Panc1 (cell line): ENCODE results near the gene ZBTB12. TPM values are rescaled to one million over a fixed set of nuclear protein-coding genes. Genes with fewer than 3 reads are reported as not detected.

ENCODE experiments used
- ATAC-seq: fragments of 200-7000 bp; cut with Tn5 transposase; 2 replicates; pipeline ENCODE4 v1.9.1; 2020; ENCODE audit warnings: mild to moderate bottlenecking, moderate library complexity
- BruUV-seq: library from RNA; stranded (reverse); fragments of 400-500 nt; replicated peaks from 2 replicates; lab custom pipeline; 2021; lab: Mats Ljungman, UMichigan
- CTCF ChIA-PET: fragments of 300-600 bp; sonication (Branson Sonifier 250); formaldehyde crosslinking; loops from one replicate; lab custom pipeline; 2022; ENCODE audit warnings: antibody characterized with exemption; lab: Charles Lee
- POLR2A ChIA-PET: fragments of 300-600 bp; sonication (Branson Sonifier 250); formaldehyde crosslinking; loops from one replicate; lab custom pipeline; 2022; ENCODE audit warnings: antibody characterized with exemption; lab: Charles Lee
- DNase-seq: peaks from one replicate; pipeline ENCODE4 v3.0.0-alpha.2; 2010; ENCODE audit warnings: low read depth, low spot score
- H3K27ac ChIP-seq: 2 replicates; pipeline ENCODE4 v1.5.1; 2011; ENCODE audit warnings: mild to moderate bottlenecking, low read length, inconsistent platforms
- H3K27me3 ChIP-seq: fragments of 200-500 bp; sonication (Bioruptor generic); 2 replicates; pipeline ENCODE4 v1.6.0; 2014; ENCODE audit warnings: low read length, inconsistent platforms; ENCODE audit not compliant: control insufficient read depth, insufficient read depth
- H3K36me3 ChIP-seq: fragments of 200-500 bp; sonication (Bioruptor generic); 2 replicates; pipeline ENCODE4 v1.5.1; 2014; ENCODE audit warnings: inconsistent platforms, mild to moderate bottlenecking, low read length, moderate library complexity; ENCODE audit not compliant: control insufficient read depth, insufficient read depth
- H3K4me1 ChIP-seq: 2 replicates; pipeline ENCODE4 v1.5.1; 2011; ENCODE audit warnings: inconsistent platforms, mild to moderate bottlenecking, low read length, moderate library complexity; ENCODE audit not compliant: control insufficient read depth, insufficient read depth
- H3K4me3 ChIP-seq, 2 experiments: 2 replicates each; pipeline ENCODE4 v1.5.1; 2011 to 2012; ENCODE audit warnings: low read depth in 2 of 2, low read length in 2 of 2, mild to moderate bottlenecking in 2 of 2, inconsistent platforms in 1 of 2, moderate library complexity in 1 of 2
- H3K9me3 ChIP-seq: fragments of 200-500 bp; sonication (Bioruptor generic); 2 replicates; pipeline ENCODE4 v1.5.1; 2014; ENCODE audit warnings: low read depth, mild to moderate bottlenecking, inconsistent platforms, low read length, moderate library complexity; ENCODE audit not compliant: control insufficient read depth, insufficient read depth
- SIN3A ChIP-seq: IDR thresholded peaks from 2 replicates; pipeline ENCODE4 v1.6.1; 2012; ENCODE audit warnings: low read depth, mild to moderate bottlenecking, low read length, moderate library complexity, borderline replicate concordance; ENCODE audit not compliant: insufficient read depth
- TCF7L2 ChIP-seq: IDR thresholded peaks from 2 replicates; pipeline ENCODE4 v1.6.1; 2011; ENCODE audit warnings: mild to moderate bottlenecking, low read depth, low read length, inconsistent platforms
- in situ Hi-C: cut with HindIII; loops from 2 replicates; pipeline ENCODE4 v1.10.0; 2016; ENCODE audit warnings: low sequenced_read_pairs, low pct_unique_long_range_greater_than_20kb
- intact Hi-C: fragments of 100-400 bp; cut with micrococcal nuclease; formaldehyde crosslinking; loops from one replicate; pipeline ENCODE4 v1.10.0; 2022; ENCODE audit not compliant: unreplicated experiment
- total RNA-seq: library from RNA; stranded (reverse); gene quantifications from one replicate; pipeline ENCODE4 v1.2.1, GENCODE V29; 2021; ENCODE audit not compliant: unreplicated experiment
- TF ChIP-seq, protein P1 (sequence below), 2 experiments: IDR thresholded peaks; 2 replicates each; pipeline ENCODE4 v1.6.1; 2011 to 2012; ENCODE audit warnings: low read depth in 2 of 2, control low read depth in 1 of 2, low read length in 1 of 2, mild to moderate bottlenecking in 1 of 2, moderate library complexity in 1 of 2; ENCODE audit not compliant: insufficient read depth in 1 of 2

The ZBTB12 gene
- total RNA-seq, 1 experiment from 2014 or later: 9.4 TPM

DNA sequence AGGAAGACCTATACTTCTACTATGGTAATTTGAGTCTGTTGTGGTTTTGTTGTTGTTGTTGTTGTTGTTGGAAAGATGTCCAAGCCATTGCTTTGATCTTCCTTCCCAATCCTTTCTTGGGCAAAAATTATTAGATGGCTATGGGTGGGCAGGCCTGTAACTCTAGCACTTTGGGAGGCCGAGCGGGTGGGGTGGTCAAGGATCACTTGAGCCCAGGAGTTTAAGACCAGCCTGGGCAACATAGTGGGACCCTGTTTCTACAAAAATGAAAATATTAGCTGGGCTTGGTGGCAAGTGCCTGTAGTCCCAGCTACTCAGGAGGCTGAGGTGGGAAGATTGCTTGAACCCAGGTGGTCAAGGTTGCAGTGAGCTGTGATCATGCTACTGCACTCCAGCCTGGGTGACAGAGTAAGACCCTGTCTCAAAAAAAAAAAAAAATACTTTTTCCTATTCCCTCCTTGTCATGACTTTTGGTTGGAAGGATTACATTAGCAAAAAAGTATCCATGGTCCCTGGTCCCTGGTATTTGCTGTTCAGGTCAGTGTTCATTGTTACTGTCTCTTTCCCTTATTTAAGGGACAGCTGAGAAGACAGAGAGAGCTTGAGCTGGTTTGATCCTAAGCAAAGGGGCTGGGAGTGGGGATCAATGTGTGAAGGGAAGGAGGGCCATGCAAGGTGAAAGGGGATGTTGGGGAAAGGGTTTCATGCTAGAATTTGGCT is 51.0 kb downstream of the ZBTB12 start:
- TF ChIP-seq, protein P1, sequence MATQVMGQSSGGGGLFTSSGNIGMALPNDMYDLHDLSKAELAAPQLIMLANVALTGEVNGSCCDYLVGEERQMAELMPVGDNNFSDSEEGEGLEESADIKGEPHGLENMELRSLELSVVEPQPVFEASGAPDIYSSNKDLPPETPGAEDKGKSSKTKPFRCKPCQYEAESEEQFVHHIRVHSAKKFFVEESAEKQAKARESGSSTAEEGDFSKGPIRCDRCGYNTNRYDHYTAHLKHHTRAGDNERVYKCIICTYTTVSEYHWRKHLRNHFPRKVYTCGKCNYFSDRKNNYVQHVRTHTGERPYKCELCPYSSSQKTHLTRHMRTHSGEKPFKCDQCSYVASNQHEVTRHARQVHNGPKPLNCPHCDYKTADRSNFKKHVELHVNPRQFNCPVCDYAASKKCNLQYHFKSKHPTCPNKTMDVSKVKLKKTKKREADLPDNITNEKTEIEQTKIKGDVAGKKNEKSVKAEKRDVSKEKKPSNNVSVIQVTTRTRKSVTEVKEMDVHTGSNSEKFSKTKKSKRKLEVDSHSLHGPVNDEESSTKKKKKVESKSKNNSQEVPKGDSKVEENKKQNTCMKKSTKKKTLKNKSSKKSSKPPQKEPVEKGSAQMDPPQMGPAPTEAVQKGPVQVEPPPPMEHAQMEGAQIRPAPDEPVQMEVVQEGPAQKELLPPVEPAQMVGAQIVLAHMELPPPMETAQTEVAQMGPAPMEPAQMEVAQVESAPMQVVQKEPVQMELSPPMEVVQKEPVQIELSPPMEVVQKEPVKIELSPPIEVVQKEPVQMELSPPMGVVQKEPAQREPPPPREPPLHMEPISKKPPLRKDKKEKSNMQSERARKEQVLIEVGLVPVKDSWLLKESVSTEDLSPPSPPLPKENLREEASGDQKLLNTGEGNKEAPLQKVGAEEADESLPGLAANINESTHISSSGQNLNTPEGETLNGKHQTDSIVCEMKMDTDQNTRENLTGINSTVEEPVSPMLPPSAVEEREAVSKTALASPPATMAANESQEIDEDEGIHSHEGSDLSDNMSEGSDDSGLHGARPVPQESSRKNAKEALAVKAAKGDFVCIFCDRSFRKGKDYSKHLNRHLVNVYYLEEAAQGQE (IDR thresholded peaks at IDR 0.05; ENCODE audit: insufficient read depth in 1 of 2, low read depth in 2 of 2, low read length in 1 of 2): no peak
- TF ChIP-seq SIN3A (no peak), TCF7L2 (peak; percentile 43; the same call in 1 of the 2 replicates)
- POLR2A ChIA-PET: no interaction called here

More for the DNA sequence above, 51.0 kb downstream of the ZBTB12 start:
- CTCF ChIA-PET: interaction anchor here (0.7 to 0.8 kb wide), 2 partner anchors 24 to 81 kb away, joined by 4 to 9 read pairs; no protein-coding TSS in a partner anchor
- H3K4me1 ChIP-seq: peaks cover 5% of the 10 kb centered on the region; the same call in 1 of the 2 replicates
- no peaks in the 10 kb centered on the region for H3K27me3 ChIP-seq
- intact Hi-C loops (no loop called here), in situ Hi-C loops (no loop called here)
- peak overlapping the region; percentile 71 for H3K27ac ChIP-seq
- H3K4me3 ChIP-seq: no peak overlapping the region
- no TSS peak for BruUV-seq
- no peaks in the 10 kb centered on the region; the same call in 1 of the 2 replicates for H3K9me3 ChIP-seq
- no peak for DNase-seq
- no peaks in the 10 kb centered on the region for H3K36me3 ChIP-seq
- ATAC-seq: peak; percentile 11; the same call in 1 of the 2 replicates

Other genes starting within 250 kb of the ZBTB12 start
- gene BAG6, start 249.4 kb downstream of the ZBTB12 start, total RNA-seq: 491 TPM
- gene APOM, start 246.2 kb downstream of the ZBTB12 start, total RNA-seq: 1.8 TPM
- 22.4 TPM for gene C6orf47, start 241.3 kb downstream of the ZBTB12 start, total RNA-seq
- gene GPANK1, start 237.1 kb downstream of the ZBTB12 start, total RNA-seq: 18.3 TPM
- gene CSNK2B, start 236.0 kb downstream of the ZBTB12 start, total RNA-seq: 219 TPM
- 21.2 TPM for gene LY6G5B, start 232.1 kb downstream of the ZBTB12 start, total RNA-seq
- gene LY6G5C, start 221.0 kb downstream of the ZBTB12 start, total RNA-seq: 0.62 TPM
- gene ABHD16A, start 198.8 kb downstream of the ZBTB12 start, total RNA-seq: 47.2 TPM
- not detected for gene LY6G6F, start 195.2 kb downstream of the ZBTB12 start, total RNA-seq
- gene LY6G6D, start 186.7 kb downstream of the ZBTB12 start, total RNA-seq: not detected
- 0.23 TPM for gene LY6G6C, start 180.3 kb downstream of the ZBTB12 start, total RNA-seq
- gene MPIG6B, start 178.7 kb downstream of the ZBTB12 start, total RNA-seq: not detected
- gene DDAH2, start 172.8 kb downstream of the ZBTB12 start, total RNA-seq: 104 TPM
- 583 TPM for gene CLIC1, start 165.6 kb downstream of the ZBTB12 start, total RNA-seq
- 38.1 TPM for gene MSH5, start 162.1 kb downstream of the ZBTB12 start, total RNA-seq
- gene SAPCD1, start 139.4 kb downstream of the ZBTB12 start, total RNA-seq: 6.3 TPM
- gene VWA7, start 124.8 kb downstream of the ZBTB12 start, total RNA-seq: 4.3 TPM
- gene VARS1, start 106.3 kb downstream of the ZBTB12 start, total RNA-seq: 229 TPM
- gene LSM2, start 95.1 kb downstream of the ZBTB12 start, total RNA-seq: 89.7 TPM
- 2.8 TPM for gene HSPA1L, start 86.8 kb downstream of the ZBTB12 start, total RNA-seq
- gene HSPA1A, start 86.5 kb downstream of the ZBTB12 start, total RNA-seq: 169 TPM
- 147 TPM for gene HSPA1B, start 74.3 kb downstream of the ZBTB12 start, total RNA-seq
- gene NEU1, start 39.3 kb downstream of the ZBTB12 start, total RNA-seq: 111 TPM
- gene SLC44A4, start 23.1 kb downstream of the ZBTB12 start, total RNA-seq: 2.7 TPM
- gene EHMT2, start 4.4 kb downstream of the ZBTB12 start, total RNA-seq: 60.4 TPM
- 1.0 TPM for gene C2, start 25.6 kb upstream of the ZBTB12 start, total RNA-seq
- gene CFB, start 44.0 kb upstream of the ZBTB12 start, total RNA-seq: 5.6 TPM
- 94.9 TPM for gene NELFE, start 56.9 kb upstream of the ZBTB12 start, total RNA-seq
- gene SKIC2, start 57.1 kb upstream of the ZBTB12 start, total RNA-seq: 121 TPM
- 38.1 TPM for gene DXO, start 70.1 kb upstream of the ZBTB12 start, total RNA-seq
- gene C4A, start 80.0 kb upstream of the ZBTB12 start, total RNA-seq: 8.1 TPM
- 8.8 TPM for gene C4B, start 112.7 kb upstream of the ZBTB12 start, total RNA-seq
- 1.1 TPM for gene CYP21A2, start 136.3 kb upstream of the ZBTB12 start, total RNA-seq
- 1.8 TPM for gene TNXB, start 207.3 kb upstream of the ZBTB12 start, total RNA-seq
- gene ATF6B, start 226.2 kb upstream of the ZBTB12 start, total RNA-seq: 127 TPM
- 7.4 TPM for gene FKBPL, start 228.2 kb upstream of the ZBTB12 start, total RNA-seq
- gene PRRT1, start 249.9 kb upstream of the ZBTB12 start, total RNA-seq: 1.3 TPM